Activated CD8-positive, alpha-beta memory T cell treated with anti-CD3 and anti-CD28 coated beads for 24 hours (primary cell): ENCODE results near the gene PRXL2A.
"Not testable (repeated sequence)": the region's sequence is repeated elsewhere in the genome, so short reads cannot be mapped to it uniquely, and the experiment has no call there.

Experiments
- DNase-seq: peaks from one replicate; pipeline ENCODE4 v3.0.0-alpha.2; 2020

Gene PRXL2A

DNA sequence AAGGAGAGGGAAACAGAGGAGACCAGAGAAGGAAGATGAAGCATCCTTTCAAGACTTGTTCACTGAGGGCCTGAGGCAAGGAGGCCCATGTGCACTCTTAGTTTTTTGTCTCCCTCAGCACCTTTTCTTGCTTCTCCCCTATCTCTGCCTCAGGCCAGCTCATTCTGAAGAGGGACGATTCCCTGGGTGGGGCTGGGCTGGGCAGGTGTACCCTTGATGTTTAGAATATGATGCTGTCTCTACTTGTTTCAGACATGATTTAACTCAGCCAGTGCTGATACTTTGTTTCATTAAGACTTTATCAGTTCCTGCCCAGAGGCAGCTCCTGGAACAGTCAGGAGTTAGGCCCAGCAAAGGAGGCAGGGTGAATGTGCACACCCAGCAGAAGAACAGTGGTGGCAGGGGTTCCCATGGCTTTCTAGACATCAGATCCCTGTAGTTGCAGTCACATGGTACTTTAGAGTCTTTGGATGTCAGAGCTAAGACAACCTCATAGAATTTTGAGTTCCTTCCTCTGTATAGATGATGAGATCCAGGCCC is 3.4 kb downstream of the PRXL2A start:
- no peak for DNase-seq

DNA sequence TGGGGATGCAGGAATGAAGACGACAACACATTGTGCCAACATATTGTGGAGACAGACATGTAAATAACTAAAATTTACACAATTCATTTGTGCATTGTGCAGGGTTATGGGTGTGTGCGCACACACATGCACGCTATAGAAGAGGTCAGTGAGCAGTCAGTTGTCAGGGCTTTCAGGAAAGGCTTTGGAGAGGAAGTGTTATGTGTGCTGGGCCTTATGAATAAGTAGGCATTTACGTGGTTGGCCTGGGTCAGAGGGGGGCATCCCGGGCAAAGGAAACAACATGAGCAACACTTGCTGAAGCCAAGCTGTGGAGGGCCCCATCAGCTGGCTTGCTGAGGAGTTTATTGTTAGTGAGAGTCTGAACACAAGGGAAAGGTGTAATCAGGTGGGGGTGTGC is 4.1 kb downstream of the PRXL2A start:
- DNase-seq, result no peak

DNA sequence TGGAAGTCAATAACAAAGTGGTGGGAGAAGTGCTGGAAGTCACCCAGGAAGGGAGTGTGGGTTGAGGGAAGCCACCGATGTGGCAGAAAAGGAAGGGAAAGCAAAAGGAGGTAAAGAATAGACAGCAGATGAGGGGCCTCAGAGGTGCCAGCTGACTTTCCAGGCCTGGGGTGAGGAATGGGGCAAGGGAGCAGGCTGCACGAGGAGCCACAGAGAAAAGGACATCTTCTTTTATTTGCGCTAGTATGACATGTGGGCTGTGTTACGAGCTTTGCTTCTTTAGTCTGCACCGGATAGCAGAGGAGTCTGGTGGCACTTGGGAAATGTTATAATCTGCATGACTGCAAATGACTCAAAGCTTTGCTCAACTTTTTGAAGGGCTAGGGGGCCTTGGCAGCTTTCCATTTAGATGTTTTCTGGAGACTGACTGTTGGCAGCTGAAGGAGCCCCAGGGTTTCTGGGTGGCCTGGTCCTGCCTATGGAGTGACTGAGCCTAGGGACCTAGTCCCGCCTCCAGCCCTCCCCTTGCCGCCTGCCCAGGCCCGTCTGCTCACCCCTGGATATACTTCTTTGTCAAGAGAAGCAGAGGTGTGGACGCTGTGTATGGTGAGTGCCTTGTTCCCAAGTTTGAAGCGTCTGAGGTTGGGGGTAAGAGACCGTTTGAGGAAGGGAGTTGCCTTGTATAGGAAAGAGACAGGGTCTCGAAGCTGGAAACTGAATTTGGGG is 5.1 kb downstream of the PRXL2A start:
- no peak for DNase-seq

DNA sequence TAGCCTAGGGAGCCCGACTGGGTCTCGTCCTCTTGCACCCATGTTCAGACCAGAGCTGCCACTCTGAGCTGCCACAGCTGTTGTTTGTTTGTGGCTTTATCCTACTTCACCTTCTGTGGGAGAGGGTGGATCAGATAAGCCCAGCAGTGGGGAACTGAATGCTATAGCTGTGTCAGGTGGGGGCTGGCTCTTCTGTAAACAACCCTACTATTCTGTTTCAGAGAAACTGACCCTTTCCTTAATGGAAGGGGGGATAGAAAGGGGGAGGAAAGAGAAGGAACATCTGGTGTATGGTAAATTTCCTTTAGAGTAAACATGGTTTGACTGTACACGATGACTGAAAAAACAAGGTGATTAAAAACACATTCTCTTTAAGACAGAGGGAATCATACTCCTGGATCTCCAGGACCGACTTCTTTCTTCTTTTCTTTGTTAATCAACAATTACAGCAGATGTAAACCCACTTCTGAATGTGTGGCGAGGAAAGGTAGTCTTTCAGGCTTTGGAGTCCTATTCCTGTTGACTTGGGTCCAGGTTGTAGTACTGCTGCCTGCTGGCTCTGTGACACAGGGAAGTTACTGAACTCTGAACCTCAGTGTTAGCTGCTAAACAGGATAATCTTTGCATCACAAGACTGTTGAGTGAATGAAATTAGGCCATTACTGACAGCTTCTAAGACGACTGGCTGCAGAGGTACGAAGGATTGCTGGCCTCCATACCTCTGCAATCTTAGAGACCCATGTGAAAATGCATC is 6.0 kb downstream of the PRXL2A start:
- no peak for DNase-seq

DNA sequence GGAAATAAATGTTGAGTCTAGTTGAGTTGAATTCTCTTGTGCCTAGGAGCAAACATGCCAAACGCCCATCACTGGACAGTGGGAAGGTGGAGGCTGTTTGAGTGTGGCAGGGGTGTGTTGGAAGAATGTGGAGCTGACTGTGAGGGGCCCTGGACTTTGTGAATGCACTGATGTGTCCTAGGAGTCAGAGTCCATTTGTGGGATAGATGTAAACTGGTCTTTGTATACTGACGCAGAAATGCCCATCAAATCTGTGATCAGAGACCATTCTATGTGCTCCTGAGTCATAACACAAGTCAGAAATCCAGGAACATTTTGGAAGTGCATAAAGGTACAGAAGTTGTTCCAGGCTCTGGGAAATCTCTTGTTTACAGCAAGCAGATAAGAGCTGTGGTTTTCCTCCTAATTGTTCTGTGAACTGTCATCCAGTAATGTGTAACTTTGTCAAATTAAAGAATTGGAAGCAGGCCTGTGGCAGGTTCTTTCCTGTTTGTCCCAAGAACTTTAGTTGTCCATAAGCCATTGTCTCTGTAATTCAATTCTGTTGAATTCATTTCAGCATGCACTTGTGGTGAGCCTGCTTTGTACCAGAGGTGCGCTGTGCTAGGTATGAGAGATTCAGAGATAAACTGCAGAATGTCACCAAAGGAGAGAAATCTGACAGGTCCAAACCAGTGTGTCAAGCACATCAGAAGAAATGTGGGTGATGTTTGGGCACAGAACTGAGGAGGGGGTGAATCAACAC is 7.6 kb downstream of the PRXL2A start:
- DNase-seq, result no peak

DNA sequence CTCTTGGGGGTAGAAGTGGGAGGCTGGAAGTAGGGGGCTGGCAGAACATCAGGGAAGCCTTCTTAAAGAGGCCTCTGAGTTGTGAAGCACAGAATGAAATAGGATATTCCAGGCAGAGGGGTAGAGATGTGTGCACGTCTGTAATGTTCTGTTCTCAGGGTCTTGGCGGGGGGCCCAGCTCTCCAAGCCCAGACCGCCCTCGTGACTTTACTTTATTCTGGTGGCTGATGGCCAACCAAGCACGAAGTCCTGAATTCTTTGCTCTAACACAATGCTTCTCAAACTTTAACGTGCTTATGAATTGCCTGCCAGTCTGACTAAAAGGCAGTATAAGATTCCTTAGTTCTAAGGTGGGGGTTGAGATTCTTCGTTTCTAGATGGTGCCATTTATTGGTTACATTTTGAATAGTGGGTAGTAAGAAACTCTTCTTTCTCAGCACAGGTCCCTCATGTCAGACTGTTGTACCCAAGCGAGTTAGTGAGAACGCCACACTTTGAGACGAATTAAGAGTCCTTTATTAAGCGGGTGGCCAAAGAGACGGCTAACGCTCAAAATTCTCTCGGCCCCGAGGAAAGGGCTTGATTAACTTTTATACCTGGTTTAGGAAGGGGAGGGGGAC is 8.2 kb downstream of the PRXL2A start:
- no peak for DNase-seq

GRCh38 chr10:80417256-80417655 is 8.9 kb downstream of the PRXL2A start:
- DNase-seq, result not testable (repeated sequence)

DNA sequence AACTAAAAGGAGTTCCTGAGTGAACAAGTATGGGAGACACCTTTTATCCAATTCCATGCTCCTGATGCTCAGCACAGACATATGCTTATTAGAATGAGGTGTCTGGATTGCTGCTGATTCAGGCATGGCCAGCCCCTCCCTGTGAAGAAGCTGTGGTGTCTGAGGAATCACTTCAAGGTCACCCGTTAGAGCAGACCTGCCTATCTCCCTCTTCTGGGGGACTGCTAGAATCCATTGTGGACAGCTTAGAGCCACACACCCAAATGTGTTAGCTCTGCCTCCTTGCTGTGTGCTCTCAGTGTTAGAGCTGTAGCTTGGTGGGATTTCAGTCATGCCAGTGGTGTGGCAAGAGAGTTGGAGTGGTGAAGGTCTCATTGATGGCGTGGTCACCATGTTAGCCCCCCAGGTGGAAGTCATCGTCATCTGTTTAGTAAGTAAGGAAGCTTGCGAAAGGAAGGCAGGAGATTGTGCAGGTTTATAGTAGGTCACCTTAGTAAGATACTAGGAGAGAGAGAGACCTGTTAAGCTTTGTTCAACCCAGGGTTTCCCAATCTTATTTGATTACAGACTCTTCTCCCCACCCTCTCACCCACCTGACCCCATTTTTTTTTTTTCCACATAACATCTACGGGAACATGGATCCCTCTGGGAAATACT is 12.8 kb downstream of the PRXL2A start:
- DNase-seq, result no peak

GRCh38 chr10:80421707-80422536 is 13.6 kb downstream of the PRXL2A start:
- no peak for DNase-seq

DNA sequence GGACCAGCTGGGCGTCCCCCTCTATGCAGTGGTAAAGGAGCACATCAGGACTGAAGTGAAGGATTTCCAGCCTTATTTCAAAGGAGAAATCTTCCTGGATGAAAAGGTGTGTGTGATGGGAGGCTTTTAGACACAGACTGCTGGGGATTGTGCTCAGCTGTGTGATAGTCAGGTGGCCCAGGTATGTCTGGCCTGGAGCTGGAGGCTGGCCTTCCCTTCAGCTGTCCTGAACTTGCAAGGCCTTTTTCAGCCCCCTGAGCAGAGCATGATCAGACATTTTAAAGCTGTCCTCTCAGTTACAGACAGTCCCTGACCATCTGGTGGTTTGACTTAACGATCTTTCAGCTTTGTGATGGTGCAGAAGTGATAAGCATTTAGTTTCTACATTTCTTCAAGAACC is 17.6 kb downstream of the PRXL2A start:
- no peak for DNase-seq

- no peak for DNase-seq
These were observed 19.2 kb downstream of the PRXL2A start for GRCh38 chr10:80427541-80427940.

DNA sequence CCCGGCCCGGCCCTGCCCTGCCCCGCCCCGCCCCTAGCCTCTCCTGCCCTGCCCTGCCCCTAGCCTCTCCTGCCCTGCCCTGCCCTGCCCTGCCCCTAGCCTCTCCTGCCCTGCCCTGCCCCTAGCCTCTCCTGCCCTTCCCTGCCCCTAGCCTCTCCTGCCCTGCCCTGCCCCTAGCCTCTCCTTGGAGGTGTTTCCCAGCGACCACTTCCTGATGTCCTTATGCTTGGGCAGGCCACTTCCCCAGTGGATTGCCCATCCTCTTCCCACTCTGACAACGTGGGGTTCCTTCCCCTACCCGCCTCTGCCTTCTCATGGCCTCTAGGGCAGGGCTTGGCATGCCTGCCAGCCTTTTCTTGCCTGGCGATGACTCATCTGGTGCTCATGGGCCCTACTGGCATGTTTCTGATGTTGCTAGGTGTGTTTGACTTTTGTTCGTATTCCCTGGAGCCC is 21.2 kb downstream of the PRXL2A start:
- DNase-seq, result no peak

GRCh38 chr10:80433134-80433533 is 24.8 kb downstream of the PRXL2A start:
- no peak for DNase-seq

GRCh38 chr10:80436446-80437098 is 28.2 kb downstream of the PRXL2A start:
- DNase-seq, result no peak

DNA sequence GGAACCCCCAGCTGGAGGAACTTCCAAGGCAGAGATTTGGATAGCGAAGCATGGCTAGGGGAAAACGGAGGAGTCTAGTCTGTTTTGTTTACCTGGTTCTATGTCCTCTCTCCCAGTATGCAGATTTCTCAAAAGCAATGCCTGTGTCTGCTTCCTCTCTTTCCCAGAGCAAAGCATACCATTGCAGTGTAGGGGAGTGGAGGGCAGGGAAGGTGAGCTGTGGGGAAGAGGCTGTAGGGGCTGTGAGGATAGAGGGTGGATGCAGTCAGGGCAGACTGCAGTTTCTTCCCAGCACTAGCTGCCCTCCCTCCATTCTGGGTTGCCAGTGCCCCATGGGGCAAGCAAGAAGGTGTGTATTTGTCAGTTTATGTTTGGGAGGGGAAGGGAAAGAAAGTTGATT is 28.9 kb downstream of the PRXL2A start:
- no peak for DNase-seq

DNA sequence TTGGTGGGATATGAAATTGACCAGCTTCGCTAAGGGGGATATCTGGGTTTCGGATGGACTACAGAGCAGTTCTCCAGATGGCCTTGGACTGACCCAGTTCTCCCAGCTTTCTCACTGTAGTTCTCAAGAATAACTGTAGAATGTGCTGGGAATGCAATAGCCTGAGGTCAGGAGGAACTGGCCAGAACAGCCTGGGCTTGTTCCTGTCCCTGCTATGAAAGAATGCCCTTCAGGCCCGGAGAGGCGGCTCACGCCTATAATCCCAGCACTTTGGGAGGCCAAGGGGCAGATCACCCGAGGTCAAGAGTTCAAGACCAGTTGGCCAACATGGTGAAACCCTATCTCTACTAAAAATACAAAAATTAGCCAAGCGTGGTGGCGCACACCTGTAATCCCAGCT is 33.5 kb downstream of the PRXL2A start:
- DNase-seq, result no peak

DNA sequence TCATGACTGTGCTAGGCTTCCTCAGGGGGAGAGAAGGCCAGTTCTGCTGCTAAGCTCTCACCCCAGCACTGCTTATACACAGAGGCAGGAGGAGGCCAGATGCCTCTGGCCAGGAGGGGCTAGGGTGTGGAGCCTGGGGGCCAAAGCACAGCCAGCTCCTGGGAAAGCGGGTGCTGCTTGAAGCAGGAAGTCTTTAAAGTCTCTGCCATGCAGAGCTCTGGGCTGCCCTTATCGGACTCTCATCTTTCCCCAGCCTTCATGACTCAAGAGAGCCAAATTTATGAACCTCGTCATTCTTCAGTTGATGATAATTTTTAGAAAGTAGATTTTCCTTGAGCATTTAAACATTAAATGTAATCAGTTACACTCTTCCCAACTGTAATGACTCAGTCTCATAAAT is 34.5 kb downstream of the PRXL2A start:
- DNase-seq, result no peak

DNA sequence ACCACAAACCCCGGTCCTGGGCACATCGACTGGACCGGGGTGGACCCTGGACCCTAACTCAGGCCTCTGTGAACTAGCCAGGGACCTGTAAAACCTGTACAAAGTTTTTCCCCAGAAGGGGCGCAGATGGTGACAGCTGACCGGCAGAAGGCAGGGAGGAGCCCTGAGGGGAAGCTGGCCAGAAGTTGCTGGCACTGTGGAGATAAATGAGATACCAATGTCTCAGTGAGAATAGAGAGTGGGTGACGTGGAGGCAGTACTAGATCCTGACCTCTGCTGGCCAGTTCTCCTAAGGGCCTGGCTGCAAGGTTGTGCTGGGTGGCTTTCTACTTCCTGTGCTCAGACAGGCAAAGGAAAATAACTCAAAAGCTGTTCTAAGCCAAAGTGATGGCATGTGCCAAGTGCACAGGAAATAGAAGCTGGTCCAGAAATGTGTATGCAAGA is 35.2 kb downstream of the PRXL2A start:
- no peak for DNase-seq

- no peak for DNase-seq
These were observed 35.8 kb downstream of the PRXL2A start for GRCh38 chr10:80444124-80444523.

GRCh38 chr10:80444646-80445319 is 36.4 kb downstream of the PRXL2A start:
- DNase-seq, result no peak
